ENCODE results near the gene SPATA46.
"Not testable (repeated sequence)": the region's sequence is repeated elsewhere in the genome, so short reads cannot be mapped to it uniquely, and the experiment has no call there.

Gene SPATA46

GRCh38 chr1:162353702-162354101 is 23.0 kb downstream of the SPATA46 start:
- no peak for DNase-seq (ENCODE audit: low read depth in 2 of 2)

- DNase-seq (ENCODE audit: low read depth in 2 of 2) = no peak
Observed at GRCh38 chr1:162353078-162353477, 23.6 kb downstream of the SPATA46 start.

DNA sequence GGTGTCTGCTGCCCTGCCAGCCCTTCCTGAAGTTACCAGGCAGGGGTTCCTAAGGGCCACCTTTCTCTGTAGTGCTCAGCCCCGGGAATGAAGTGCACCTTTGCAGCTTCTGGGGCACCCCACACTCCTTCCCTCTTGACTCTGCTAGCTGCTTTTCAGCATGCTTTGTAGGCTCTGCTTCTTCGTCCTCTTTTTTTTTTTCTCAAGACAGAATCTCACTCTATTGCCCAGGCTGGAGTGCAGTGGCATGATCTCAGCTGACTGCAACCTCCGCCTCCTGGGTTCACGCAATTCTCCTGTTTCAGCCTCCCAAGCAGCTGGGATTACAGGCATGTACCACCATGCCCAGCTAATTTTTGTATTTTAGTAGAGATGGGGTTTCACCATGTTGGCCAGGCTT is 24.8 kb downstream of the SPATA46 start:
- DNase-seq (ENCODE audit: low read depth in 2 of 2) = not testable (repeated sequence)

DNA sequence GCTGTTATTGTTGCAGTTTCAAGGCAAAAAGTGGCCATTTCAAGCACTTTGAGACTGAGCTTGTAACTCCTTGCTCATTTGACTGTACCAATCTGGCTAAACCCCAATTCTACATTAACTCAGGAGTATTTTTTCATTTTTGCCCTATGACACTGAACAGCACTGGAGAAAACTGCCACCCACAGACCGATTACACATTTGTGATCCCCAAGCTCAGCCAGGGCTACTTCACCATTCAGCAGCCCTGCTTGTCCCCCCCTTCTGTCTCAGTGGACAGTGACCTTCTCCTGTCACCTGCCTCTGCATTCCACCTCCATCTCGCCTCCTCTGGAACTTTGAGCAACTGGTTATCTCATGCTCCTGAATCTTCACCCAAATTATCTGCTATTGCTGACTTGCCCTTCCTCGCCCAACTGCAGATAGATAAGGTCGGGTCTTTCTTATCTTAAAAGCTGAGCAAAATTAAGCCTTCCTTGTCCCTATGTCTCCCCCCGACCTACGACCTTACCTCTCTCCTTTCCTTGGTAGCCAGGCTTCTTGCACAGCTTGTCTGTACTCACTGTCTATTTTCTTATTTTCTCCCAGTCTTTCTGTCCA is 25.3 kb downstream of the SPATA46 start:
- DNase-seq (ENCODE audit: low read depth in 2 of 2) = no peak

DNA sequence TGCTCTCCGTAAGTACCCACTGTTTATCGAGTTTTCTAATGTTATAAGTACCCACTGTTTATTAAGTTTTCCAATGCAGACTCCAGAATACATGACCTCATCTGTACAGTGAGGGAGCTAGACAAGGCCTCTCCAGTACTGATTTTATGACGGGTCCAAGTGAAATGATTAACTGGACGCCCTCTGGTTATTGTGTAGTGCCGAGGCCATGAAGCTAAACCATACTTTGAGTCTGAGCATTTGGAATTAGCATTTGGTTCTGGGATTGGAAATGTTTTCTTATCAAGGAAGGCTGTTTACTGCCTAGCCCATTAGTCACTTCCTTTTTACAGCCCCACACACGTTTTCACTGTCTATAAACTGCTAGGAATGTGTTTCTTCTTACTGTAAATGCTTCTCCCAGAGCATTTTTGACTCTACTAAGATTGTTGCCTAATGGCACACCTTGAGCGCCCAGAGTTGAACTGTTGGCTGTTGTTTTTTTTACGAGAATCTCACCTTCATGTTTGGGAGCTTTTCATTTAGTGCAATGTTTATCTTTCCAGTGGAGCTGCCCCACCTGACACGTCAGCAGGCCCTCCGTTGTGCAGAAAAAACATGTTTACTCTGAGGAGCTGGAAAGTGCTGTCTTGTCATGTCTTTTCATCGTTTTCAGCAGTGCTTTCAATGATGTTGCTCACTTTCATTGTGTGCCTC is 26.9 kb downstream of the SPATA46 start:
- no peak for DNase-seq (ENCODE audit: low read depth in 2 of 2)

DNA sequence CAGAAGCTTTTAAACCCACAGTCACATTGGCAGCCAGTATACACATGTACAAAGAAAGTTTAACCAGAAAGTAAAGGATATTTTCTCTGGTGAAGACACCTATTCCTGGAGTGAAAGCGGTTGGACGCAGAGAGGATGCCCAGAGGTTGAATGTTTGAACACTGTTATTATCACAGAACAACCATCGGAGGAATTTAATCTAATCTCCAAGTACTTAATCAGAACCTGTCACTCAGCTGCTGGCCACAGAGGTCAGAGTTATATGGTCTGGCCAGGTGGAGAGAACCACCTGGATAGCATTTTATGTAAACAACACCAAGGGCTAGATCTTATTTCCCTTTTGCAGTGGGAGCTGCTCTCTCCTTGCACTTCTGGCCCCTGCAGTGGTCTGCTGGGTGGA is 29.4 kb downstream of the SPATA46 start:
- DNase-seq (ENCODE audit: low read depth in 2 of 2) = no peak

GRCh38 chr1:162343470-162343869 is 33.2 kb downstream of the SPATA46 start:
- no peak for DNase-seq (ENCODE audit: low read depth in 2 of 2)

- no peak for DNase-seq (ENCODE audit: low read depth in 2 of 2)
Observed at GRCh38 chr1:162342452-162342983, 34.1 kb downstream of the SPATA46 start.

DNA sequence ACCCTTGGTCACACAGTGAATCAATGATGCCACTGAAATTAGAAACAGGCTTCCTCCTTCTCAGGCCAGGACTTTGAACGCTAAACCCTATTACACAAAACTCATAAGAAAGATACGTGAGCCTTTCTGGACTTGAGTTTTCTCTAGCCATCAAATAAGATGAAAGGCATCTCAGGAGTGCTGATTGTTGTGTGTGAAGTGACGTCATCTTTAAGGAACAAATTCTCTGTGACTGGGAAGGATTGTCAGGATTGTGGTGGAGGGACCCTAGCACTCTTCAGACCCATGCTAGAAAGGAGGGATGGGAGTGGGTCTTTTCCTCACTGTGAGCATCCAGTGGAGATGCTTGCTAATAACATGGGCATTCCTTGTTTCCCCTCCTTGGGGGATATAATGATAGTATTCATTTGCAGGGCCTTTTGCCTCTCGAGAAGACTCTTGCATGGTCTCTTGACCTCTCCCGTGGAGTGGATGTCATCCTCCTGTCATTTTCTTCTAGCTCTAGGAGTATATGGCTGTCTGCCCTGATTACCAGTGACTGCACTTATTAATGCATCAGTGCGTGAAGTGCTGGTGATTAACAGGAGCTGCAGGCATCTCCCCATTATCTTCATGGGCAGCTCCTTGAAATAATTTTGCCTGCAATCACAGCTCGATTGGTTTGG is 39.9 kb downstream of the SPATA46 start:
- DNase-seq (ENCODE audit: low read depth in 2 of 2) = no peak

DNA sequence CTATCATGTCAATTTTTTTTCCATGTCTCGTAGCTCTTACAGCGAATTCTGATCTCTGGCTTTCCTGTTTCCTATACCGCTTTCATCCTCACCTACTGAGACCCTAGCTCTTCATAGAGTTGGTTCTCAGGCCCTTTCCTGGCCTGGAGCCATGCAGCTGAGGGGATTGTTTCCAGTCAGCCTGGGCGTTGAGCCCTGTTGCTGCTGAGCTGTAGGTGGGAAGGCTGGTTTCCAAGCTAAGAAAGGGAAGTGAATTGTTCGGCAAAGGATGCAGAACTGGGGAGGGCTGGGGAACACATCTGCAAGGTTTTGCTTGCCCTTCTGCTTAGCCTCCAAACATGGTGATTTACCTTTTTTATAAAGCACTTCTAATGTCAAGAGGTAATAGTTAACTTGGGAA is 41.5 kb downstream of the SPATA46 start:
- no peak for DNase-seq (ENCODE audit: low read depth in 2 of 2)

DNA sequence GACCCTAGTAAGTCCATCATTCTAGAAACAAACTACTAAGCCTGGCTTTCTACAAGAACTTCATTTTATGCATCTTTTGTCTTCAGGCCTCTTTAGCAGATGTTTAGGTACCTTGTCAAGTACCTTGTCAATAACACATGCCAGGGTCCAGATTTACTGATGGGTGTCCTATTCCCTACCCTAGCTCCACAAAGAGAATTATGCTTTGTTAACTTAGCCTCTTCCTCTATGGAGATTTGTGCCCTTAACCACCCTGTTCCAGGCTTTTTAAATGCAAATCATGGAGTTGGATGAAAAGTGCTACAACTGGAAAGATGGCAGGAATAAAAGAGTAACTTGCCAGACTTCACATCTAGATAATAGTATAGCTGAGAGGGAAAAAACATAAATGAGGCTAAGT is 42.7 kb downstream of the SPATA46 start:
- DNase-seq (ENCODE audit: low read depth in 2 of 2) = no peak

DNA sequence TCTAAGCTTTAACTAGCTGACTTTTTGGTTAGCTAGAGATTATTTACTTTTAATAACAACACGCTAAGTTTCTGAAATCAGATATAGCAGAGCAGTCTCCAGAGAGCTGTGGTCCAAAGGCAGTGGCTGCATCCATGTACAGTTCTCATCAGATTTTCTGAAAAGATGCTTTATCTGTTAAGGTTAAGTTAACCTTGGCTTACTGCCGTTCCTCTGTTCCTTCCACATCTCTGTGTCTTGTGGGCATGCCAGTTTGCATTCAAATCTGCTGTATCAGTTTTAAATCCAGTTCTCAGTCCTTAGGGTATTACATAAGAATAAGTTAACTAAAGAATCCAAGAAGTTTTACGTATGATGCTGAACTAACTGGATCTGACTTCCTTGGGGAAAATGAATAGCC is 46.8 kb downstream of the SPATA46 start:
- DNase-seq (ENCODE audit: low read depth in 2 of 2) = no peak

DNA sequence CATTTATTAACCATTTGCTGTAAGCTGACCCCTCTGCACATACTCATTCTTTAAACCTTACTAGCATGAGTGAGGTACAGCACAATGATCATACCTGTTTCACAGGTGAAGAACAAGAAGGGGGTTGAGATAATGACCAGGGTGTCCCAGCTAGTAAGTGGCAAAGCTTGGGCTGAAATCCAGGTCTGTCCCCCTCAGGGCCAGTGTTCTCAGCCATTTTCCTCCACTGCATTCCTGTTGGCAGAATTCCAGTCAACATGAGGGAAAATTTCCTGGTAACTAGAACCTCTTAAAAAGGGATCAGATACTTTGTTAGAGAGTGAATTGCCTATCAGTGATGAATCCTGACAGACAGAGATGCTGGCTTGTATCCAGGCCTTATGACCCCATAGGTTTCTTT is 48.1 kb downstream of the SPATA46 start:
- DNase-seq (ENCODE audit: low read depth in 2 of 2) = no peak

- no peak for DNase-seq (ENCODE audit: low read depth in 2 of 2)
Observed at GRCh38 chr1:162327788-162328165, 48.9 kb downstream of the SPATA46 start.

GRCh38 chr1:162327144-162327787 is 49.4 kb downstream of the SPATA46 start:
- no peak for DNase-seq (ENCODE audit: low read depth in 2 of 2)

DNA sequence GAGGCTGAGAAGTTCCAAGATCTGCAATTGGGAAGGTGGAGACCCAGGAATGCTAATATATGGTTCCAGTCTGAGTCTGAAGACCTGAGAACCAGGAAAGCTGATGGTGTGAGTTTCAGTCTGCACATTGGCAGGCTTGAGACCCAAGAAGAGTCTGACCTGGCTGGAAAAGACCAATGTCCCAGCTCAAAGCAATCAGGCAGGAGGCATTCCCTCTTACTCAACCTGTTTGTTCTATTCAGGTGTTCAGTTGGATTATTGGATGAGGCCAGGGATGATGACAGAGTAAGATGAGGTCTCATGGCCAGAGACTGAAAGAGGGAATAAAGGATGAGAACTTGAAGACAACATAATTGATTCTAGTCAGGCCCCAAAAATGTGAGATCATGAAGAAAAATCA is 50.1 kb downstream of the SPATA46 start:
- DNase-seq (ENCODE audit: low read depth in 2 of 2) = no peak

DNA sequence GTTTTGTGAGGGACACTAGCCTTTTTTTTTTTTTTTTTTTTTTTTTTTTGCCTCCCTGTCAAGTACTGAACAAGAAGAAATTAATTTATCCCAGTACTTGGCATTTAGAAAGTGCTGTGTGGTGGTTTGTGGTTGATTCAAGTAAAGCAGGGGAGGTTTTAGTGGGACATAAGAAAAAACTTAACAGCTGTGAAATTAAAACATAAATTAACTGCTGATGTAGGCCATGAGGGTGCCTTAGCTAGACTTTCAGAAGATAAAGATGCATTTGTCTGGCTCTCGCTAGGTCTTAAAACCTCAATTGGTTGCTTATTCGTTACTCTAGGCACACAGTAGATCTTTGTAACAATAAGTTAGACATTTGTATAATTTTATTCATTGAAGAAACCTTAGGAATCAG is 52.3 kb downstream of the SPATA46 start:
- no peak for DNase-seq (ENCODE audit: low read depth in 2 of 2)
